ENCODE results near the gene DDX39A.
"Not testable (repeated sequence)": the region's sequence is repeated elsewhere in the genome, so short reads cannot be mapped to it uniquely, and the experiment has no call there.

The DDX39A gene

GRCh38 chr19:14419106-14419813 lies at the start of gene DDX39A:
Gene DDX39A (minus strand): TSS chr19:14419341. CDS start chr19:14413220, 6,121 bp downstream.
- peak; percentile 99 for DNase-seq (ENCODE audit: low spot score)

GRCh38 chr19:14467816-14468215 lies 48.7 kb upstream of the DDX39A start:
- DNase-seq (ENCODE audit: low spot score) = no peak

GRCh38 chr19:14467391-14467790 lies 48.2 kb upstream of the DDX39A start:
- DNase-seq (ENCODE audit: low spot score) = no peak

GRCh38 chr19:14463747-14464146 lies 44.6 kb upstream of the DDX39A start:
- no peak for DNase-seq (ENCODE audit: low spot score)

- not testable (repeated sequence) for DNase-seq (ENCODE audit: low spot score)
These were observed 43.3 kb upstream of the DDX39A start for GRCh38 chr19:14462401-14462800.

- no peak for DNase-seq (ENCODE audit: low spot score)
These were observed 41.8 kb upstream of the DDX39A start for GRCh38 chr19:14460935-14461334.

- DNase-seq (ENCODE audit: low spot score) = no peak
These were observed 40.6 kb upstream of the DDX39A start for GRCh38 chr19:14459703-14460102.

- not testable (repeated sequence) for DNase-seq (ENCODE audit: low spot score)
These were observed 33.2 kb upstream of the DDX39A start for GRCh38 chr19:14452303-14452702.

- DNase-seq (ENCODE audit: low spot score) = no peak
These were observed 31.7 kb upstream of the DDX39A start for GRCh38 chr19:14450876-14451275.

GRCh38 chr19:14450168-14450874 lies 31.2 kb upstream of the DDX39A start:
- no peak for DNase-seq (ENCODE audit: low spot score)

GRCh38 chr19:14449321-14449720 lies 30.2 kb upstream of the DDX39A start:
- no peak for DNase-seq (ENCODE audit: low spot score)

- no peak for DNase-seq (ENCODE audit: low spot score)
These were observed 27.3 kb upstream of the DDX39A start for GRCh38 chr19:14446336-14447036.

- no peak for DNase-seq (ENCODE audit: low spot score)
These were observed 24.6 kb upstream of the DDX39A start for GRCh38 chr19:14443632-14444216.

GRCh38 chr19:14442891-14443631 lies 23.9 kb upstream of the DDX39A start:
- DNase-seq (ENCODE audit: low spot score) = no peak

GRCh38 chr19:14441041-14441938 lies 22.1 kb upstream of the DDX39A start:
- DNase-seq (ENCODE audit: low spot score) = no peak

- DNase-seq (ENCODE audit: low spot score) = no peak
These were observed 20.9 kb upstream of the DDX39A start for GRCh38 chr19:14440049-14440448.

GRCh38 chr19:14439014-14439413 lies 19.9 kb upstream of the DDX39A start:
- no peak for DNase-seq (ENCODE audit: low spot score)

- DNase-seq (ENCODE audit: low spot score) = no peak
These were observed 18.5 kb upstream of the DDX39A start for GRCh38 chr19:14437578-14438140.

GRCh38 chr19:14435320-14436050 lies 16.3 kb upstream of the DDX39A start:
- no peak for DNase-seq (ENCODE audit: low spot score)
